Right lobe of liver (tissue), 6 donors: ENCODE data around the gene CD81. TPM values are rescaled to one million over a fixed set of nuclear protein-coding genes. Genes with fewer than 3 reads are reported as not detected.
"Not testable (repeated sequence)": the region's sequence is repeated elsewhere in the genome, so short reads cannot be mapped to it uniquely, and the experiment has no call there.

ENCODE experiments used
- ATAC-seq, 4 donors: fragments of 200-7000 bp; cut with Tn5 transposase; one replicate each; pipeline ENCODE4 v1.9.1; 2020; ENCODE audit warnings: mild to moderate bottlenecking in 4 of 4, moderate library complexity in 4 of 4
- DNase-seq, 3 donors: peaks; one replicate each; pipeline ENCODE4 v3.0.0-alpha.2; 2020
- H3K27ac ChIP-seq, 3 donors: fragments of 200-600 bp; one replicate each; pipeline ENCODE4 v1.8.0; 2022
- H3K27me3 ChIP-seq, 2 donors: fragments of 200-600 bp; one replicate each; pipeline ENCODE4 v1.8.0; 2022
- H3K36me3 ChIP-seq, 4 donors: fragments of 200-600 bp; sonication (generic) in 1 of 4; one replicate each; pipeline versions ENCODE4 v1.5.1 to v1.8.0; 2017 to 2022; ENCODE audit warnings: control low read depth in 1 of 4
- H3K4me1 ChIP-seq, 4 donors: fragments of 200-600 bp; sonication (generic) in 1 of 4; one replicate each; pipeline versions ENCODE4 v1.5.1 to v1.8.0; 2017 to 2022; ENCODE audit warnings: control low read depth in 1 of 4
- H3K4me3 ChIP-seq, 3 donors: fragments of 200-600 bp; one replicate each; pipeline ENCODE4 v1.8.0; 2022
- H3K9me3 ChIP-seq, 4 donors: fragments of 200-600 bp; sonication (generic) in 1 of 4; one replicate each; pipeline versions ENCODE4 v1.5.1 to v1.8.0; 2017 to 2022; ENCODE audit warnings: control low read depth in 1 of 4
- POLR2A ChIP-seq: fragments of 450-650 bp; IDR thresholded peaks from one replicate; pipeline ENCODE4 v1.6.1; 2017; ENCODE audit warnings: antibody characterized with exemption, mild to moderate bottlenecking
- WGBS: methylation state at CpG from one replicate; pipeline ENCODE4 v1.1.6; 2018; ENCODE audit warnings: low coverage, low lambda C conversion rate; ENCODE audit not compliant: insufficient coverage; ENCODE audit errors: missing lambda C conversion rate; 5-methylcytosine and 5-hydroxymethylcytosine counted together
- intact Hi-C, 2 donors: fragments of 100-400 bp; cut with DNase I; formaldehyde crosslinking; loops; one replicate each; pipeline versions ENCODE4 v1.11.2 to v1.14.1; 2022
- total RNA-seq, 6 experiments: library from RNA; depleted of rRNA in 2 of 6; stranded (reverse); fragments of >200 nt in 2 of 6; fragmentation: NEBNext Ultra II Directional in 3 of 6; extraction: Animal tissue kit (Norgen Biotek cat#: 25700) in 3 of 6; gene quantifications; one replicate each; pipeline versions ENCODE4 v1.1.0 to v1.2.4, GENCODE V29; 2016 to 2023
- TF ChIP-seq, protein P1 (sequence below), 4 donors: fragments of 200-600 bp in 3 of 4; fragments of 450-650 bp in 1 of 4; IDR thresholded peaks; one replicate each; pipeline versions ENCODE4 v1.5.1 to v1.8.0; 2016 to 2022; ENCODE audit warnings: antibody characterized with exemption in 4 of 4, mild to moderate bottlenecking in 2 of 4
- donor health status: DM: no; HTN: yes; CAD: no.
- donor health status: DM: no; HTN: no; CAD: no.
- donor health status: DM: no; HTN: no; CAD: no.
- donor health status: DM: no; HTN: yes; CAD: no.
- donor health status: DM: no; HTN: yes; CAD: no.

The CD81 gene
- total RNA-seq, 6 experiments from 2014 or later, result 433 to 721 (median 528) TPM

DNA sequence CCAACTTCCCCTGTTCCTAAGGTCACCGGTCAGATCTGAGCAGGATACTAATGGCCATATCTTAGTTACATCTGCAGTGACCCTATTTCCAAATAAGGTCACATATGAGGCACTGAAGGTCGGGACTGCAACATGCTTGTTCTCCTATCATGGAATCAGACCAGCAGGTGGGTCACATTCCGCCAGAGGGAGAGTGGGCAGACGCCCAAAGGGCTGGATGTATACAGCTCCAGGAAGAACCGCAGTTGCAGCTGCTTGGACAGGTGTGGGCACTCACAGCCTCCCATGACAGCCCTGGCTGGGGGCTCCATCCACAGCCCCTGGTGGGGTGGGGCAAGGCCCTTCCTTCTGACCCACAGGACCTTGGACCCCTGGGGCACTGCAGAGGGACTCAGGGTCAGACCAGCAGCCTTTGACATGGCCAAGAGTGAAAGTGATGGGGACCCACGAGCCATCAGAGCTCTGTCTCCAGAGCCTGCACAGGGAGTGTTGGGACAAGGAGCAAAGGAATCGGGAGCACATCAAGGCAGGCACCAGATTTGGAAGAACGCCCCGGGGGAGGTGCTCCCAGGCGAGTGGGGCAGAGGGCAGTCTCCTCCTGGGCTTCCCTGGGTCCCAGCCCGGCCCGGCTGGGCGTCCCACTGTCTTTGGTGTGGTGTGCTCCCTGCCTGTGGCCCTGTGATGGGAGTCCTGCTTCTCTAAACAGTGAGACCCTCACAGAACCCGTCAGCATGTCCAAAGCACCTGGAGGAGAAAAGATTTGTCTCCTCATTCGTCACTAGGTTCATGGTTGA lies 13.3 kb upstream of the CD81 start:
- no peak for DNase-seq
- H3K4me3 ChIP-seq, result no peak overlapping the region
- no peak overlapping the region for H3K27ac ChIP-seq
- no peaks in the 10 kb centered on the region for H3K9me3 ChIP-seq
- WGBS, result 78% methylated on average over 4 of the region's 15 CpGs
- TF ChIP-seq POLR2A, result no peak
- TF ChIP-seq, protein P1, sequence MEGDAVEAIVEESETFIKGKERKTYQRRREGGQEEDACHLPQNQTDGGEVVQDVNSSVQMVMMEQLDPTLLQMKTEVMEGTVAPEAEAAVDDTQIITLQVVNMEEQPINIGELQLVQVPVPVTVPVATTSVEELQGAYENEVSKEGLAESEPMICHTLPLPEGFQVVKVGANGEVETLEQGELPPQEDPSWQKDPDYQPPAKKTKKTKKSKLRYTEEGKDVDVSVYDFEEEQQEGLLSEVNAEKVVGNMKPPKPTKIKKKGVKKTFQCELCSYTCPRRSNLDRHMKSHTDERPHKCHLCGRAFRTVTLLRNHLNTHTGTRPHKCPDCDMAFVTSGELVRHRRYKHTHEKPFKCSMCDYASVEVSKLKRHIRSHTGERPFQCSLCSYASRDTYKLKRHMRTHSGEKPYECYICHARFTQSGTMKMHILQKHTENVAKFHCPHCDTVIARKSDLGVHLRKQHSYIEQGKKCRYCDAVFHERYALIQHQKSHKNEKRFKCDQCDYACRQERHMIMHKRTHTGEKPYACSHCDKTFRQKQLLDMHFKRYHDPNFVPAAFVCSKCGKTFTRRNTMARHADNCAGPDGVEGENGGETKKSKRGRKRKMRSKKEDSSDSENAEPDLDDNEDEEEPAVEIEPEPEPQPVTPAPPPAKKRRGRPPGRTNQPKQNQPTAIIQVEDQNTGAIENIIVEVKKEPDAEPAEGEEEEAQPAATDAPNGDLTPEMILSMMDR (IDR thresholded peaks at IDR 0.05), result no peak
- no peaks in the 10 kb centered on the region for H3K27me3 ChIP-seq
- no peaks in the 10 kb centered on the region for H3K36me3 ChIP-seq
- H3K4me1 ChIP-seq, result peaks cover 0 to 16% (median 7%) of the 10 kb centered on the region in 4 donors
- intact Hi-C loops, result no loop called here
- no peak for ATAC-seq

DNA sequence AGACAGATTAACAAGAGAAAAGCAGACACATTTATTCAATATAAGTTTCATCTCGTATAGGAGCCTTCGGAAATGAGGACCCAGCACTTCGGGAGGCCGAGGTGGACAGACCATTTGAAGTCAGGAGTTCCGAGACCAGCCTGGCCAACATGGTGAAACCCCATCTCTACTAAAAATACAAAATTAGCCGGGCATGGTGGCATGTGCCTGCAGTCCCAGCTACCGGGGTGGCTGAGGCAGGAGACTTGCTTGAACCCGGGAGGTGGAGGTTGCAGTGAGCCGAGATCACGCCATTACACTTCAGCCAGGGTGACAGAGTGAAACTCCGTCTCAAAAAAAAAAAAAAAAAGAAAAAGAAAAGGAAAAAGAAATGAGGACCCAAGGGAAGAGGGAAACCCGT lies 12.7 kb upstream of the CD81 start:
- DNase-seq, ATAC-seq, H3K27me3 ChIP-seq, intact Hi-C loops, H3K4me3 ChIP-seq, H3K36me3 ChIP-seq, H3K27ac ChIP-seq, H3K9me3 ChIP-seq: not testable (repeated sequence)
- 92% methylated on average over 5 of the region's 12 CpGs for WGBS
- peaks cover 0 to 21% (median 10%) of the 10 kb centered on the region in 4 donors for H3K4me1 ChIP-seq

DNA sequence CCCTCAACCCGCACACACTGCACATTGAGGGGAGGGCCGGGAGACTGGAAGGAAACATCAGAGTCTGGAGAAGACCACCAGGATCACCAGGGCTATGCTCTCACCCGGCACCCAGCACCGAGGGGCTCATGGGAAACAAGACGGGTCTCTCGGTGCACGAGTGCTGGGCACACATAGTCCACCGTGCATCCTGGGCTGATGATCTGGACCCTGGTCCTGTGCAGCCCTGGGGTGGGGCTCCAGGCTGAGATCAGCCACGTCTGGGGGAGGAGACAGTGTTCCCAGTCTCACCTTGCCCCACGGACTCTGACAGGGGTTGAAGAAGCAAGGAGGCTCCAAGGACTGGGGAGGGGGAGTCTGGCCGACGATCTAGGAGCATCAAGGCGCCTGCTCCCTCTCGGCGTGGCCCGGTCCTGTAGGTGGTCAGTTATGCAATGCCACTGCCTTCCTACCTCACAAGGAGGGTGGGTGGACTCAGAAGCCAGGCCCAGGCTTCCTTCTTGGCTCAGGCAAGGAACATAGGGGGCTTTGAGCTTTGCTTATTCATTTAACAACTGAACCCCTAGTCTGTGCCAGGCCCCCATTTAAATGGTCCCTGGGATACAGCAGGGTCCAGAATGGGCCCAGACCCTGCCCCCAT lies 11.4 kb upstream of the CD81 start:
- H3K27me3 ChIP-seq, result no peaks in the 10 kb centered on the region
- no peak for TF ChIP-seq POLR2A
- TF ChIP-seq, protein P1 (IDR thresholded peaks at IDR 0.05), result no peak
- WGBS, result no CpG with 5 or more reads among the region's 16 CpGs
- DNase-seq (no peak), ATAC-seq (no peak)
- H3K4me3 ChIP-seq, result no peak overlapping the region
- no peaks in the 10 kb centered on the region for H3K36me3 ChIP-seq
- H3K9me3 ChIP-seq, result no peaks in the 10 kb centered on the region
- peaks cover 0 to 30% (median 12%) of the 10 kb centered on the region in 4 donors for H3K4me1 ChIP-seq
- no peak overlapping the region for H3K27ac ChIP-seq
- intact Hi-C loops, result no loop called here

DNA sequence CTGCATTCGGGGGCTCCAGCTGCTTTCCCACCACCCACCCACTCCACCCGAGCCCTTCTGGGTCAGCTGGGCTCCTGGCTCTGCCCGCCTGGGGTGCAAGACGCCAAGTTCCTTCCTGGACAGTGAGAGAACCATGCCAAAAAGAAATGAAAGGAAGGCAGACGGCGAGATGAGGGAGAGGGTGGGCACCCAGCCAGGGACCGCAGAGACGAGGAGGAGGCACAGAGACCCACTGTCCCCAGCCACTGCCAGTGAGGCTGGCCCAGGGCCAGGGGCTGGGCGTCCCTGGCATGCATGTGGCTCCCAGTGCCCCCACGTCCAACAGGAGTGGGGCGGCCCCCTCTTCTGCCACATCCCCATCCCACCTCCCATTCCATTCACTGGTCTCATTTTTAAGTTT lies 10.8 kb upstream of the CD81 start:
- no peaks in the 10 kb centered on the region for H3K36me3 ChIP-seq
- ATAC-seq, result no peak
- no peak overlapping the region for H3K27ac ChIP-seq
- intact Hi-C loops, result no loop called here
- H3K4me1 ChIP-seq, result peaks cover 0 to 30% (median 12%) of the 10 kb centered on the region in 4 donors
- no peak for DNase-seq
- 60% methylated on average over 4 of the region's 11 CpGs for WGBS
- no peaks in the 10 kb centered on the region for H3K27me3 ChIP-seq
- H3K4me3 ChIP-seq, result no peak overlapping the region
- H3K9me3 ChIP-seq, result no peaks in the 10 kb centered on the region
- TF ChIP-seq, protein P1 (IDR thresholded peaks at IDR 0.05), result no peak
- no peak for TF ChIP-seq POLR2A

DNA sequence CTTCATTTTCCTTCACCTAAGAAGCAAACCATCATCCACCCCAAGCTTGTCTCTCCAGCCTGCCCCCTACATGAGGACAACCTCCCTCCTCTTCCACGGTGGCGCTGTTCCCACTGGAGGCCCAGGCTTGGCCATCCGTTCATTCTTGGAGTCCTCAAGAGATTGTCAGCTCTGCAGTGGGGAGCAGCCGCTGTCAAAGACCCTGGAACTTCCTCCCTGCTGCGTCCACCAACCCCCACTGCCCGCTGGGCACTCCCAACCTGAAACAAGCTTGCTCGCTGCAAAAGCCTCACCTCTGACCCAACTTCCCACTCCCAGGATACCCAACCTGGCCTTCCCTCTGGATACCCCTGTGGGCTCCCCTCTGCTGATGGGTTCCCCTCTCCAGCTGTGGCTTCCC lies 10.4 kb upstream of the CD81 start:
- no peaks in the 10 kb centered on the region for H3K27me3 ChIP-seq
- H3K27ac ChIP-seq, result no peak overlapping the region
- intact Hi-C loops, result no loop called here
- no peak overlapping the region for H3K4me3 ChIP-seq
- DNase-seq (no peak), ATAC-seq (no peak)
- 79% methylated on average over 7 of the region's 7 CpGs for WGBS
- TF ChIP-seq, protein P1 (IDR thresholded peaks at IDR 0.05), result no peak
- peaks cover 0 to 30% (median 12%) of the 10 kb centered on the region in 4 donors for H3K4me1 ChIP-seq
- H3K9me3 ChIP-seq, result no peaks in the 10 kb centered on the region
- H3K36me3 ChIP-seq, result no peaks in the 10 kb centered on the region
